RWPE1 (cell line): ENCODE data around the gene SFXN3.

ENCODE experiments used
- CTCF ChIA-PET: fragments of 350-600 bp; sonication (Branson Sonifier 250); formaldehyde crosslinking; extraction: SDS; loops from one replicate; lab custom pipeline; 2021; lab: Yijun Ruan, JAX
- POLR2A ChIA-PET: fragments of 400-600 bp; formaldehyde crosslinking; extraction: SDS; loops from one replicate; lab custom pipeline; 2020; ENCODE audit warnings: antibody characterized with exemption; ENCODE audit not compliant: low non-redundant PET; lab: Yijun Ruan, JAX
- DNase-seq: peaks from one replicate; pipeline ENCODE4 v3.0.0; 2012; ENCODE audit warnings: low spot score
- H3K27ac ChIP-seq: fragments of 450-650 bp; 2 replicates; pipeline ENCODE4 v1.5.1; 2017
- CTCF ChIP-seq: fragments of 450-650 bp; conservative IDR thresholded peaks from 2 replicates; pipeline ENCODE4 v1.5.1; 2017; ENCODE audit warnings: low read depth, mild to moderate bottlenecking

SFXN3 gene

DNA sequence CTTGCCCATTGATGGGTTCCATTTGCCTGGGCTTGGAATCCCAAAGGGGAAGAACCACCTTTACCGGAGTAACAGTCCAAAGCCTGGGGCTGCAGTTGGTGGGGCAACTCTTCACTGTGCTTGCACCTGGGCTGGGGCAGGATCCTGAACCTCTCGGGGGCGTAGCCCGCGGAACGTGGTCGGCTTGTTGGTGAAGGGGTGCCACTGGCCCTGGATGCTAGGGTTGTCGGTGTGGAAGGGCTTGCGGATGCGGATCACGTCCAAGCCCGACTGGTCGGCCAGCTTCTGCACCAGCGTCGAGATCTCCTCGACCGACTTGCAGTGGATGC, 44.4 kb upstream of the SFXN3 start:
- H3K27ac ChIP-seq: peak overlapping the region; percentile 88
- no peak for TF ChIP-seq CTCF

DNA sequence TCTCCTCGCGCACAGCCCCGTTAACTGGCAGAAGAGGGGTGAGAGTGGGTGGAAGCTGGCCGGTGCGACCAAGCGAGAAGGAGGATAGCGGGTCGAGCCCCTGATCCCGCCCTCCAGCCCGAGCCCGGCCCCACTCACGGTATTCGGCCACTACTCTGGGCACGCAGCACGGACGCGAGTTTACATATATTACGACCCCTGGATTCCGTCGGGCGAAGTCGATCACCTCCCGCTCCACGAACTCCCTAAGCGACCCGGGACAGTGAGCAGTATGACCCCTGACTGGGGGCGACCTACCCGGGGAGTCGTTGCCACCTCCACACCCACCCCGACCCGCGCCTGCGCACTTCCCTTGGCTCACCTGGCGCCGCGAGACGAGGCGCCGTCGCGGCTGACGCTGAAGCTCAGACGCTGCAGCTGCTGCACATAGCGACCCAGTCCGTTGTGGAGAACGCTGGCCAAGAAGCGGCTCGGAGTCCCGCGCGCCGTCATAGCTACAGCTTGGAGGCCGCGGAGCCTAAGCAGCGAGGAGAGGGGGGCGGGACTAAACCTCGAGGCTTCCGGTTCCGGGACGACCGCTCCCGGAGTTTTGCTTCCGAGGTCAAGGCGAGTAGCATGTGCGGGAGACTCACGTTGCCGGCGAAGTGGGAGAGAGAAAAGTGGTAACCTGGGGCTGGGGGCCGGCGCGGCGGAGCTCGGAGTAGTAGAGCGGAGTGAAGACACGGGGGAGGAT, 43.9 kb upstream of the SFXN3 start, which contains the start of the genes MRPL43 and TWNK:
MRPL43 (minus strand) TSS at position 546 of the 733 bp plus-strand sequence; CDS start at position 492, 54 bp downstream.
TWNK (plus strand) TSS at position 592 of the 733 bp plus-strand sequence. CDS start 668 bp downstream, outside the sequence.
- CTCF ChIA-PET: interaction anchor here (0.6 to 2.7 kb wide), 4 partner anchors 11 to 155 kb away, joined by 5 to 20 read pairs (median 6); partner anchors contain the start of gene LZTS2
- no peak for TF ChIP-seq CTCF
- peak; percentile 91 for DNase-seq
- H3K27ac ChIP-seq: peak within 1 kb of the TSS; percentile 88
- POLR2A ChIA-PET: interaction anchor here (0.5 kb wide), 1 partner anchor 74 kb away, joined by 8 read pairs; no protein-coding TSS in a partner anchor

More for the DNA sequence above, 44.4 kb upstream of the SFXN3 start:
- ChIA-PET CTCF (interaction anchor here (0.9 to 1.8 kb wide), 4 partner anchors 11 to 102 kb away, joined by 3 to 7 read pairs (median 6); partner anchors contain the start of gene LZTS2), POLR2A (no interaction called here)
- no peak for DNase-seq

- no peak for DNase-seq
- ChIA-PET CTCF (interaction anchor here (0.6 to 2.7 kb wide), 3 partner anchors 10 to 154 kb away, joined by 5 to 20 read pairs (median 6); partner anchors contain the start of gene LZTS2), POLR2A (interaction anchor here (0.5 to 1.0 kb wide), 2 partner anchors 11 to 73 kb away, joined by 3 to 8 read pairs; no protein-coding TSS in a partner anchor)
- peak overlapping the region; percentile 88 for H3K27ac ChIP-seq
- TF ChIP-seq CTCF: no peak
These were observed 43.4 kb upstream of the SFXN3 start for GRCh38 chr10:100987685-100988049.

GRCh38 chr10:100988166-100988565, 42.9 kb upstream of the SFXN3 start:
- POLR2A ChIA-PET: interaction anchor here (0.9 to 1.0 kb wide), 2 partner anchors 9 to 10 kb away, joined by 3 read pairs; no protein-coding TSS in a partner anchor
- TF ChIP-seq CTCF: no peak
- H3K27ac ChIP-seq: peak overlapping the region; percentile 18

GRCh38 chr10:100989088-100989487, 41.9 kb upstream of the SFXN3 start:
- no peak overlapping the region; the same call in 1 of the 2 replicates for H3K27ac ChIP-seq
- POLR2A ChIA-PET: interaction anchor here (0.9 to 1.0 kb wide), 2 partner anchors 8 to 9 kb away, joined by 3 read pairs; no protein-coding TSS in a partner anchor
- CTCF ChIA-PET: interaction anchor here (0.9 to 2.7 kb wide), 2 partner anchors 9 to 25 kb away, joined by 4 to 20 read pairs; no protein-coding TSS in a partner anchor
- no peak for TF ChIP-seq CTCF
- no peak for DNase-seq

More at GRCh38 chr10:100988166-100988565, 42.9 kb upstream of the SFXN3 start:
- CTCF ChIA-PET: interaction anchor here (2.7 kb wide), 1 partner anchor 10 kb away, joined by 20 read pairs; no protein-coding TSS in a partner anchor
- no peak for DNase-seq
